OCI-M2 (cell line): Measurements from ENCODE around the gene SETD3.

Experiments used
- DNase-seq: peaks from one replicate; lab custom pipeline; 2025; ENCODE audit not compliant: unreplicated experiment; lab: John Stamatoyannopoulos, UW

The SETD3 gene

GRCh38 chr14:99502989-99503421 lies 22.3 kb upstream of the SETD3 start:
- DNase-seq = no peak

GRCh38 chr14:99497894-99498293 lies 17.2 kb upstream of the SETD3 start:
- DNase-seq = no peak

GRCh38 chr14:99497341-99497740 lies 16.7 kb upstream of the SETD3 start:
- no peak for DNase-seq

GRCh38 chr14:99484106-99484505 lies 3.4 kb upstream of the SETD3 start:
- no peak for DNase-seq

- no peak for DNase-seq
Observed at GRCh38 chr14:99481745-99482099, 1.1 kb upstream of the SETD3 start.

- peak; percentile 98 for DNase-seq
Observed at GRCh38 chr14:99480917-99481744, 472 bp upstream of the SETD3 start, which contains the start of gene CCNK. TSS of gene CCNK (plus strand) at chr14:99481409. CDS start at chr14:99492678, 11,269 bp downstream.

GRCh38 chr14:99479160-99479905 lies 1.3 kb downstream of the SETD3 start:
- no peak for DNase-seq

- DNase-seq = no peak
Observed at GRCh38 chr14:99478128-99478527, 2.5 kb downstream of the SETD3 start.

- no peak for DNase-seq
Observed at GRCh38 chr14:99476864-99477263, 3.8 kb downstream of the SETD3 start.

- no peak for DNase-seq
Observed at GRCh38 chr14:99475660-99476059, 5.0 kb downstream of the SETD3 start.

- DNase-seq = no peak
Observed at GRCh38 chr14:99475179-99475578, 5.5 kb downstream of the SETD3 start.

GRCh38 chr14:99473458-99473857 lies 7.2 kb downstream of the SETD3 start:
- no peak for DNase-seq

GRCh38 chr14:99472937-99473336 lies 7.7 kb downstream of the SETD3 start:
- no peak for DNase-seq

- DNase-seq = no peak
Observed at GRCh38 chr14:99471731-99472130, 8.9 kb downstream of the SETD3 start.

- DNase-seq = no peak
Observed at GRCh38 chr14:99468836-99469592, 11.6 kb downstream of the SETD3 start.

- no peak for DNase-seq
Observed at GRCh38 chr14:99468081-99468480, 12.6 kb downstream of the SETD3 start.

- no peak for DNase-seq
Observed at GRCh38 chr14:99467336-99468078, 13.2 kb downstream of the SETD3 start.

- DNase-seq = no peak
Observed at GRCh38 chr14:99466758-99467157, 13.9 kb downstream of the SETD3 start.

- no peak for DNase-seq
Observed at GRCh38 chr14:99465288-99465687, 15.4 kb downstream of the SETD3 start.

- DNase-seq = no peak
Observed at GRCh38 chr14:99463974-99464373, 16.7 kb downstream of the SETD3 start.

- no peak for DNase-seq
Observed at GRCh38 chr14:99462210-99462609, 18.4 kb downstream of the SETD3 start.
